COLO829 (cell line): ENCODE data around the gene STK10.

ENCODE experiments used
- DNase-seq: peaks from one replicate; pipeline ENCODE4 v3.0.0; 2012; ENCODE audit warnings: low spot score

STK10 gene

DNA sequence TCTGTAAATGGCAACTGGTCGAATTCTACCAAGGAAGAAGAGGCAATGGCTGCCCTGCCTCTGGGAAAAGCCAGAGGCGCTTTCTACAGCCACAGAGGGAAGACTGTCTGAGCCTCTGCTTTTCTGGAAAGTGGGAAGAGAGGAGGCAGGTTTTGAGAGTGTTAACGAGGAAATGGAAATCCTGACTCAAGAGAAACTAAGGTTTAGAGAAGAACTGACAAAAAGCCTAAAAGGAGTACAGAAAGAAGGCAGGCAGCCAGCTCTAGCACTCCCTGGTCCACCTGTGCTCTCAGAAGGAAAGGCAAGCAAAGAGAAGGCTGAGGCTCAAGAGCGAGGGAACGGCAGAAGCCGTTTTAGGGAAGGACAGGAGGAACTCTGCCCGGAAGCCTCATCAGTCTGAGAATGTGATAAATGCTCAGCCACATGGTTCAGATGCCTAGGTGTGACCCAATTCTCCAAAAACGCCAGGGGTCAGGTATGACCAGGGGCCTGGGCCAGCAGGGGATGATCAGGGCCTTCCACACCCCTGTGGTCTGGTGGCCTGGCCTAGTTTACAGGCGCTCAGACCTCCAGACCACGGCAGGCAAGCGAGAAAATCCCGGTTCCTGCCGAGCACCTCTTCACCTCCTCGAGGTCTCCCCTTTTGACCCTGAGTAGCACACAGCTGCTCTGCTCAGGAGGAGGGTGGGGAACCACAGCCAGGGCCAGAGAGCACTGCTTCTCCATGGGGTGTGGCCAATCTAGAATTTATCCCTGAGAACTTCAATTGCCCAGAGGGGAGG lies 101.6 kb downstream of the STK10 start:
- DNase-seq = no peak

DNA sequence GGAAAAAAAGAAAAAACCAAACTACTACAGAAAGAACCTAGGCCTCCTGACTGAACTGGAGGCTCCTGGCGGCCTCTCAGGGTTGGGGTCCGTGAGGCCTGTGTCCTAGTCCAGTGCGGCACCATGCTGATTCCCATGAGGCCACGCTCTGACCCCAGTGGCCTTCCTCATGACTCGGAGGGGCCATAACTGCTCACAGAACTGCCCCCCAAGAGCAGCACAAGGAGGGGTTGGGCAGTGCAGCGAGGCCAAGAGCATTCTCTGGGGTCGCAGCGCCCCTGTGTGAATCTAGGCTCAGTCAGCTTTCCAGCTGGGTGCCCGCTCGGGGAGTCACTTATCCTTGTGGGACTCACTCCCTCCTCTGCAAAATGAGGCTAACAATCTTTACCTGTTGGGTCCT lies 102.3 kb downstream of the STK10 start:
- no peak for DNase-seq

DNA sequence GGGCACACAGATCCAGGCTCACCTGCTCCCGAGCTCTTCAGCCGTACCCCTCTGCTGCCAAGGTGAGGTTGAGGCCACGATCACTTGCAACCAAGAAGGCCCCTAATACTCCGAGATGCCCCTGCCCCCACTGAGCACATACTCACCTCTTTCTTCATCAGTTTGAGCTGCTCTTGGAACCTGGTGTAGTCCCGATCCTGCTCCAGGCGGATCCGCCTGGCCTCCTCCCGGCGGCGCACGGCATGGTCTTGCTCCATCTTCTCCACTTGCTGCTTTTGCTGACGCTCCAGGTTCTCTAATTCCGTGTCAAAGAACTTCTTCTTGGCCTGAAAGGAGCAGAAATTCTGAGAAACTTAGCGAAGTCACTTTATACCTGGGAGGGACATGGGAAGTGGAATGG lies 105.8 kb downstream of the STK10 start:
- no peak for DNase-seq

DNA sequence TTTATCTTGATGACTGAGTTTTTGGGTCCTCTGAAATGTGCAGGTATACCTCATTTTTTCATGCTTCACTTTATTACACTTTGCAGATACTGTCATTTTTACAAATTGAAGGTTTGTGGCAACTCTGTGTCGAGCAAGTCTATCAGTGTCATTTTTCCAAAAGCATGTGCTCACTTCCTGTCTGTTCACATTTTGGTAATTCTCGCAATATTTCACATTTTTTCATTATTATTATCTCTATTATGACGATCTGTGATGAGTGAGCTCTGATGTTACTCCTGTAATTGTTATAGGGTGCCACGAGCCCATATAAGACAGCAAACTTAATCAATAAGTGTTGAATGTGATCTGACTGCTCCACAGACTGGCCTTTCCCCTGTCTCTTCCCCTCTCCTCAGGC lies 108.1 kb downstream of the STK10 start:
- DNase-seq = no peak

DNA sequence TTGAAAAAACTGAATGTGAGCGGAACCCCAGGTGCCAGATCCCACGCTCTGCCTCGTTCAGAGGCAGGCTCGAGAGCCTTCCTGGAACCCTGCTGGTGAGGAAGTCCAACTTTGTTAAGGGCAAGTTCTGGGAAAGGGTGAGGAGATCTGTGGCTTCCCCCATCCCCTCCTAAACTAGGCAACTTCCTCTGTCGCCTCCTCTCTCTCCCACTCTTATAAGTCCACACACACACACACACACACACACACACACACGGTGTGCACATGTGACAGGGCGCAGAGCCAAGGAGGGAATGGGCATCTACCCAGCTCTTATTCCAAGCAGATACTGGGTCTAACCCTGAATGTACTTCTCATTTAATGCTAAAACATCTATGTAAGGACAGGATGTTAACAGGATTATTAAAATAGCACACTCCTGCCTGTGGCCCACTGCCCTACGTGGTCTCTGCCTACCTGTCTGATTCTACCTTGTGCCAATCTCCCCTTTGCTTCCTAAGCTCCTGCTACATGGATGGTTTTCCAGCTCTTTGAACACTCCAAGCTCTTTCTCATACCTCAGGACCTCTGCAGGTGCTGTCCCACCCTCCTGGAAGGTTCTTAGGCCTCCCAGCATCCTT lies 109.2 kb downstream of the STK10 start:
- DNase-seq = no peak

DNA sequence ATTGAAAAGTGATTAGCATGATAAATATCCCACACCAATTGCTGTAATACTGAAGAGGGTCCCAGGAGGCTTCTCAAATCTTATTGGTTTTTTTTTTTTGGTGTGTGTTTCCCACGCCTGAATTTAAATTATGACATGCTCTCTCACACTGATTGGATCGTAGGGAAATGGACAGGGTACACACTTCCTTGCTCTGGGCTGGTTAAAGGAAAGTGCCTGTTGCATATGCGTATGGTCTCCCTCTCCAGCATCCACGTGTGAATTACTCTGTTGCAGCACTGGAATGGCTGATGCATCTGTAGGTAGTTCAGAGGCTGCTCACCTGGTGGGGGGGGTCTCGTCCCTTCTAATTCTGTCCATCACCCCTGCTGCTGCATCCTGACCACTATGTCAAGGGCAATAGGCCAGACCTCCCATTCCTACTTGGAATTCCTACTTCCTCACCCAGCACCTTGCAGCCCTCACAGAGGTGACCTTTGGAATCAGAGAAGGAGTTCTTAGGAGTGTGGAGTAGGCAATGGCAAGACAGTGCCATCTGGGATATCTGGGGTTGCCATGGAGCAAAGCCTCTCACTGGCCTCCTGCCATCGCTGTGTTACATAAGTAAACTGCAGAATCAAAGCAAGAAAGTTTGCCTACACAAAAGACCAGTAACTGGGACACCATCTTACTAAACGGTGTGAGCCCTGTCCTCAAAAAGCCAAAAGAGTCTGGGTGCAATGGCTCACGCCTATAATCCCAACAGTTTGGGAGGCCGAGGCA lies 110.2 kb downstream of the STK10 start:
- no peak for DNase-seq

DNA sequence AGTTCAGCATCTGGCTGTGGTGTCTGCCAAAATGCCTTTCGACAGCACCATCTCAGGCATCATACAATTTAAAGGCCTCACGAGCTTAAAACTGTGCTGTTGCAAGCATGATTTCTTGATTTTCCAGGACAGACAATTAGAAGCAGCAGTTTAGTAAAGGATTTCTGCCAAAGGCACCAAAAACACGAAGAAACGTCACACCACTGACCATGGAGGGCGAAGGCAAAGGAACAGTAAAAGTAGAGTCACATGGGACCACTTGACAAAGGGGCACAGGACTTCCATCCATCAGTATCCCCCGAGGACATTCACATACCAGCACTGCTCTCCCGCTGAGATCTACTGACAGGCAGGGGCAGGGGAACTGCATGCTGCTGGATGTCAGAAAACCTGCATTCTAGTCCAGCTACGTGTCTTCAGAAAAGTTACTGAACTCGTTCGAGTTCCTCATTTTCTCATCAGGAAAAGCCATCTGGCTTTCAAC lies 111.2 kb downstream of the STK10 start:
- no peak for DNase-seq

DNA sequence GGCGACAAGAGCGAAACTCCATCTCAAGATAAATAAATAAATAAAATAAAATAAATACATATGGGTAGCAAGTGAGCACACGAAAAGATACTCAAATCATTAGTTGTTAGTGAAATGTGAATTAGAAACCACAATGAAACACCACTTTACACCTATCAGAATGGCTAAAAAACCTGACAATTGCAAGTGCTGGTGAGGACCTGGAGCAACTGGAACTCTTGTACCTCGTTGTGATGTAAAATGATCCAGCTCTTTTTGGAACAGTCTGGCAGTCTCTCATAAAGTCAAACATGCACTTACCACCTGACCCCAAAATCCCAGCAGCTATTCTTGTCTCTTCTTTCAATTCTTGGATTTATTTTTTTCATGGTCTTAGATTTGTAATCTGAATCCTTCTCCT lies 112.4 kb downstream of the STK10 start:
- no peak for DNase-seq

DNA sequence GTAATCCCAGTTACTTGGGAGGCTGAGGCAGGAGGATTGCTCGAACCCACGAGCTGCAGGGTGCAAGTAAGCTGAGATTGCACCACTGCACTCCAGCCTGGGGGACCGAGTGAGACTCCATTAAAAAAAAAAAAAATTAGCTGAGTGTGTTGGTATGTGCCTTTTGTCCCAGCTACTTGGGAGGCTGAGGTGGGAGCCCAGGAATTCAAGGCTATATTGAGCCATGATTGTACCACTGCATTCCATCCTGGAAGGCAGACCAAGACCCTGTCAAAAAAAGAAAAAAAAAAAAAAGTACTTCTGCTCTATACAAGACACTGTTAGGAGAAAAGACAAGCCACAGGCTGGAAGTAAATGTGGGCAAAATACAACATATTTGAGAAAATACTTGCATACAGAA lies 113.1 kb downstream of the STK10 start:
- DNase-seq = no peak

DNA sequence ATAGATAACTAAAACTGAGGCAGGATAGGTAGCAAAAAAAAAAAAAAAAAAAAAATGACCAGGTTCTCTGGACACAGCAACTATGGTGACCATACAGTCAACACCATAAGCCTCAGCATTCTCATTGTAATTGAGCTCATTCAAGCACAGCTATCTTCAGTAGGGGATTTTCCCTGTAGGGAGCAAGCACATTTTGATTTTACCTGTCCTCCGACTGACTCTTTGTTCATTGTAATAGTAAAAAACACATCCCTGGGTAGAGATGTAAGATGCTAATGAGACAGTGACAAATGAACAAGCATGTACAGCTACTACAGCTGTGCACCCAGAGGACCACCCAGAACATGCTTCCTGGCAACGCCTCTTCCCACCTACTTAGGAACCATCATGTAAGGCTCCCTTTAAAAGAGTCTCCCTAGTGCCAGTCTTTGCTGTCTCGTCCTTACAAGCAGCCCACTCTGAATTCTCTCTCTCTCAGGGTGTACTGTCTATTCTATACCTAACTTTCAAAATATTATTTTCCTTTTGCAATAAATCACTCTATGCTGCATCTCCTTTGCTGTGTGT lies 116.6 kb downstream of the STK10 start:
- no peak for DNase-seq

DNA sequence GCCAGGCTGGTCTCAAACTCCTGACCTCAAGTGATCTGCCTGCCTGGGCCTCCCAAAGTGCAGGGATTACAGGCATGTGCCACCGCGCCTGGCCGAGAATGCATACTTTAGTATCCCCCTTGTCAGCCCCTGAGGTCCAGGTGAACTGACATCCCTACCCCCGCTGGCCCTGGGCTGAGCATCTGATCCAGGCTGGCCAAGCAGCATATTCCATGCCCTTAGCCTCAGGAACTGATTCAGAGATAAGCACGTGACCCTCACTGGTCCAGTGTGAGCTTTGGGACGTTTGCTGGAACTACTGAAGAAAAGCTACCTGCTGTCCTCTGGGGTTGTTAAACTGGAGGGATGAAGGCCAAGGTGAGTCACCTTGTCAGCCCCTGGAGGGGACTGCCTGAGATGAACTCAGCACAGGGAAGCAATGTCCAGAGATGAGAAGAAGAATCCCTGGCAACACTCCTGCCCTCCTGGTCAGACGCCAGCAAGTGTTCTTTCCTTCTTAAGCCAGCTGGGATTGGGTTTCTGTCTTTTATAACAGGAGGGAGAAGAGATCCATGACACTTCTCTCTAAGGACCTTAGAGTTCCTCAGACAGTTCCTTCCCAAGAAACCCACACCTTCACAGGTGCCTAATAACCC lies 122.5 kb downstream of the STK10 start:
- no peak for DNase-seq

DNA sequence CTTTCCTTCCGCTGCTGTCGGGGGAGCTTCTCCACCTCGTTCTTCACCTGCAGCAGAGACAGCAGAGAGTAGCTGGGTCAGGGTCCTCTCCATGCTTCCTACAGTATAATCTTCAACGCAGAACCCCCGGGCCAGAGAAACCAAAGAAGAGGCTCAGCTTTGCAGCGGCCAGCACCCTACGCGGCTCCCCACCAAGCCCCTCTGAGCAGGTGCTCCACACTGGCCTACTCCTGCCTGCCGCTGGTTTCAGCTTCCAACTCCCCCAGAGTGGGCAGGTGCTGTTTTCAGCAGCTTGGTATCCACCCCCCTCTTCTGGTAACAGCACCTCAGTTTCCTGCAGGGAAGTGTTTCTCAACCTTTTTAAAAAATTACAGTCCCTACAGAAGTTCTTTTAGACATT lies 123.3 kb downstream of the STK10 start:
- DNase-seq = no peak

DNA sequence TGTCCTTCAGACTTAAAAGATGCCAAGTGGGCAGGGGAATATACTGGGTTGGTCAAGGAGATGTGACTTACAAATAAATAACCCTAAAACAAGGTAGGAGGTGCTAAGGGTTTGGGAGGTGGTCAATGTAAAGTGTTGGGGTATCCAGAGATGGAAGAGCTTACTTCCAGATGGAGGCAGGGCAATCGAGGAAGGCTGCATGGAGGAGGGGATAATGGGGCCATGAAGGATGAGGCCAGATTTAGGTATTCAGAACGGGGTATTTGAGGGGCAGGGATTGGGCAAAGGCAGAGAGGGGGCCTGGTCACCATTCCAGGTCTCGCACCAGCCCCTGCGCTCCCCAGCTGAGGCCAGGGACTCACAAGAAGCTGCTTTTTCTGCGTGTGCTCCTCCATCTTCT lies 123.7 kb downstream of the STK10 start:
- no peak for DNase-seq

DNA sequence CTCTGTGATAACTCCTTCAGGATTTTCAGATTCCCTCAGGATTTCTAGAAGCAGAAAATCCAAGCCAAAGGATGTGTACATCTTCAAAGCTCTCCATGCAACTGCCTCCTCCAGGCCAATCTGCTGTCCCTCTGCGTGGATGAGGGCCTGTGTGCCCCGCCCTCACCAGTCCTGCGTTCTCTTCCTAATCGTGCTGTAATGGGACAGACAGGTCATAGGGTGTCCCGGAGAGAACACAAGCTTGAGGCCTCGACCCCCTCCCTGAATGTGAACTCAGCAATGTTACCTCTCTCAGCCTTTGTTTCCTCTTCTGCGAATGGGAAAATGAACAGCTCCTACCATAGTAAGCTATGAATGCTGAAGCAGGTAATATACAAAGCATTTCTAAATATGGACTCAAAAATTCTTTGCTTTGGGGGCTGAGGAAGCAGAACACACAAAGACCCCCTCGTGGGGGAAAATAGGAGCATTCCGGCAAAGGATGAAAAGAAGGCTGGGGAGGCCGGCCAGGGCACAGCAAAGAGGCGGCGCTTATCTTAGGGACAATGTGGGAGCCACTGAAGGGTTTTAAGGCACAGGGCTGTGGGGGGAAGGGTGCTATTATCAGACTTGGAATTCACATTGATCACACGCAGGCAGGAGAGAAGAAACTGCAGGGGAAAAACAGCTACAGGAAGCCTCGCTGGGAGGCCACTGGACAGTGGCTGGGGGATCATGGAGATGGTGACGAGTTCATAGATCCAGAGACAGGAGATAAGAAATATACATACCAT lies 124.4 kb downstream of the STK10 start:
- no peak for DNase-seq

DNA sequence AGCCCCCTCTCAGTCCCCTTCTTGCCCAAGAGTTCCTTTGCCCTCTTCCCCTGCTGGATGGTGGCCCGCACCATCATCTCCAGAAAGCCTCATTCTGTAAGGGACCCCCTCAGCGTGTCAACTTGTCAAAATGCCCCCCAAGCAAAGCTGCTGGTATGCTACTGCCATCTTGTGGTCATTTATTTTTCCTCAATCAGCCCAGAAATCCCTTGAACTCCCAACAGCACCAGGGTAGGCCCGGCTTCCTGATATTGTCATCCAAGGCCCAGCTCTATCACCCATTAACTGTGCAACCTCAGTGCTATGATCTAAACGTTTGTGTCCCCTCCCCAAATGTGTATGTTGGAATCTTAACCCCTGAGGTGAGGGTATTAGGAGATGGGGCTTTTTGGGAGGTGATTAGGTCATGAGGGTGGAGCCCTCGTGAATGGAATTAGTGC lies 128.3 kb downstream of the STK10 start:
- DNase-seq = no peak

DNA sequence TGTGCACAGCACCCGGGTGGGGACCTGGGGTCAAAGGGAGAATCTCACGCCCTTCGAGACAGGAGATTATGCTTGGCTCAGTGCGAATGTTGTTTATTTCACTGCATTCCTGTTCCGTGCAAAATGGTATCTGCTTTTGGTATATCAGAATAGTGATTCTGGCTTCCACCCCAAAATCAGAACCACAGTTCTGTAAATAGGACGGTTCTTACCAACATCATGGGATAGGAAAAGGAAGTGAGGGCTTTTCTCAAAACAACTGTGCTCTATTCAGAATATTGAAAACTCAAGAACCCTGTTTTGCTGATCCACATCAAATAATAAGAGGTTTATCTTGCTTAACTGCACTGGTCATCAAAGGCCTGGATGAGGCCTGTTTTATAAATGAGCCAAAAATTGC lies 129.9 kb downstream of the STK10 start:
- DNase-seq = no peak

DNA sequence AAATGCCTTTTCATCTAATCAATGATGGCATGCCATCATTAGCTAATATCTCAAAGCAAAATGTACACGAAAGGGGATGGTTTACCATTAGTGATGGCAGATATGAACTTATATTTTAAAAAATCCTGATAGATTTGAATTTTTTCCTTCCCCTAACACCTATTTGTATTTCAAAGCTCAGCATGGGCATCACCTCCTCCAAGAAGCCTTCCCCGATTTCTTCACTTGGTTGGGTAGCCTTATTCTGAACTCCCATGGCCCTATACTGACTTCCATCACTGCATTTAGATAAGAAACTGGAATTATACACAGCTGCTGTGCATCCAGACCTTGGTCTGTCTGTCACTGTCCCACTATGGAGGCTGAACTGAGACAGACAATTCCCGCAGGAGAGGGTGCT lies 132.0 kb downstream of the STK10 start:
- no peak for DNase-seq

DNA sequence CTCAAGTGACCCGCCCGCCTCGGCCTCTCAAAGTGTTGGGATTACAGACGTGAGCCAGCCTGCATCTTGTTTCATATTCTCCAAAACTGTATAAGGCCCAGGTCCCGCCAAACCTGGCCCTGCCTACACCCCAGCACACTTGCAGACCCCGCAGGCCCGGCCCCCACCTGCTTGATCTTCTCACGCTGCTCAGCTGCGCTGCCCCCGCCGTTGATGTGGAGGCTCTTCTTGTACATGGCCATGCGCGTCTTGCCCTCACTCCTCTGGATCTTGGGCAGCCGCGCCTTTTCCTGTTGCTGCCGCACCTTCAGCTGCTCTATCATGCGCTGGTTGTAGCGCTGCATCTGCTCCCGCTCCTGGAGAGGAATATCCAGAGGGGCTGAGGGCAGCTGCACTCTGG lies 132.6 kb downstream of the STK10 start:
- DNase-seq = no peak

DNA sequence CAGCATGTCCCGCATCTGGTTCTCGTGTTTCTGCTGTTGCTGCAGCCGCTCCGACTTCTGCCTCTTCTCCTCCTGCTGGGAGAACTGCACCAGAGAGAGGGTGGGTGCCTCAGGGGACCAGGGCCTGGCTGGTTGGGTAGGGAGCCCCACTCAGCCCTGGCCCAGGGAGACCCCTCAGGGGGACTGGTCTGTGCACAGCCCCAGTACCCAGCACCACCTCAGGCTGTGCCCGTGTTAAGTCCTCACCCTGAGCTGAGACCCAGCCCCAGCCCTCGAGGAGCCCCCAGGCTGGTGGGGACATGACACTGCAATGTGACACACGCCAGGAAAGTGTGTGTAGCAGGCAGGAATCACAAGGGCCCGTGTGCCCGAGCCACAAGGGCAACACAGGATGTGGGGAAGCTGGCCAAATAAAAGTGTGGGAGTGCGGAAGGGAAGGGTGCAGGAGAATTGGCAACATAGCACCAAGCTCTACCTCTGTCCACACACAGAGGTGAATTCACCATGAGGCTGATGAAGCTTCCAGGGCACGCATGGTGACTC lies 133.3 kb downstream of the STK10 start:
- no peak for DNase-seq

DNA sequence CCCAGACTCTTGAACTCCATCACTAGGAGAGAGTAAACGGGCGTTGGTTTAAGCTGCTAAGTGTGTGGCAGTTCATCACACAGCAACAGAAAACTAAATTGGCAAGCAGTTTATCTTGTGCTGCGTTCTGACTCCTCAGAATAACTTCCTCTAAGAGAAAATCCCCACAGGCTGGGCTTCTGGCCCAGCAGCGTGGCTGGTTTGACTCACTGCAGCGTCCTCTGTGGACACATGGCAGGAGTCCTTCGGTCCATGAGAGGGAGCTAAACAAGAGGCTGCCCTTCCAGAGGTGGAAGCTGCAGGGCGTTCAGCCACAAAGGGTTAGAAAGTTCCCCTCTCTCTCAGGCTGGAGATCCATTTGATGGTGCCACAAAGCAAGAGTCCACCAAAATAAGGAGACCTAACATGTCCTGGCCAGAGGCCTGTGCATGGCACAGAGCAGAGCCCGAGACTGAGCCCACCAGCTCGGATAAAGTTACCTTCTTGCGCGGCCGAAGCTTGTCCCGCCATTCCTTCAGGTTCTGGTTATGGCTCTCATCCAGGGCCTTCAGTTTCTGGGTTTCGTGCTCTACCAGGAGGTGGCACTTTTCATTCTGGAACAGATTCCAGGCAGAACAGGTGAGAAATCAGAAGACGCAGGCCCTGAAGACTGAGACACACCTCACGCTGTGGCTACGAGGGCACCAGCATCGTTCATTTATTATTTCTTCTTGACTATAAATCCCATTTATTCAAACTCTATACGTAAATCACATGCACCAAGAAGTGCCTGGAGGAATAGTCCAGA lies 135.4 kb downstream of the STK10 start:
- DNase-seq = no peak
